ENCODE measurements around the gene IGDCC3.

DNA sequence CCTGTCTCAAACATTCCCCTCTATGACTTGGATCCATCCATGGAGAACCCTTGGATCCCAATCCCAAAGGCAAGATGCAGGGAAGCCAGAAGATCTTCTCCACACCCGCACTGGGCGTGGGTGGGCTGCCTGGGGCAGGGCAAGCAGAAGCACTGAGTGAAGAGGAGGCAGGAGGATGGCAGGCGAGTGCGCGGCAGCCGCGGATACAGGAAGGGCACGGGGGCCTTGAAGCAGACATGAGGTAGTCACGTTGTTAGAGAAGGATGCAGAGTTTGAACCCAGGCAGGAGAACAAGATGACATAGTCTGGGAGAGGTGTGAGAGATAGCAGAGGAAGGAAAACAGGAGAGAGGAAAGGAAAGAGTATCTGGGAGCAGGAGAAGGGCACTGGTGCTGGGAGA is 5.1 kb upstream of the IGDCC3 start:
- TF ChIP-seq, protein P1, sequence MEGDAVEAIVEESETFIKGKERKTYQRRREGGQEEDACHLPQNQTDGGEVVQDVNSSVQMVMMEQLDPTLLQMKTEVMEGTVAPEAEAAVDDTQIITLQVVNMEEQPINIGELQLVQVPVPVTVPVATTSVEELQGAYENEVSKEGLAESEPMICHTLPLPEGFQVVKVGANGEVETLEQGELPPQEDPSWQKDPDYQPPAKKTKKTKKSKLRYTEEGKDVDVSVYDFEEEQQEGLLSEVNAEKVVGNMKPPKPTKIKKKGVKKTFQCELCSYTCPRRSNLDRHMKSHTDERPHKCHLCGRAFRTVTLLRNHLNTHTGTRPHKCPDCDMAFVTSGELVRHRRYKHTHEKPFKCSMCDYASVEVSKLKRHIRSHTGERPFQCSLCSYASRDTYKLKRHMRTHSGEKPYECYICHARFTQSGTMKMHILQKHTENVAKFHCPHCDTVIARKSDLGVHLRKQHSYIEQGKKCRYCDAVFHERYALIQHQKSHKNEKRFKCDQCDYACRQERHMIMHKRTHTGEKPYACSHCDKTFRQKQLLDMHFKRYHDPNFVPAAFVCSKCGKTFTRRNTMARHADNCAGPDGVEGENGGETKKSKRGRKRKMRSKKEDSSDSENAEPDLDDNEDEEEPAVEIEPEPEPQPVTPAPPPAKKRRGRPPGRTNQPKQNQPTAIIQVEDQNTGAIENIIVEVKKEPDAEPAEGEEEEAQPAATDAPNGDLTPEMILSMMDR (IDR thresholded peaks at IDR 0.05): no peak
- no peak for TF ChIP-seq ZFX (IDR thresholded peaks at IDR 0.05; ENCODE audit: borderline replicate concordance)

Data from 22Rv1 (cell line).